GM12878 (cell line): ENCODE measurements around the gene HOXC12. TPM values are rescaled to one million over a fixed set of nuclear protein-coding genes. Genes with fewer than 3 reads are reported as not detected.

Experiments
- ATAC-seq: fragments of 200-7000 bp; cut with Tn5 transposase; 3 replicates; pipeline ENCODE4 v1.9.1; 2020; ENCODE audit warnings: mild to moderate bottlenecking, moderate library complexity
- BruUV-seq: library from RNA; stranded (reverse); fragments of 400-500 nt; replicated peaks from 2 replicates; lab custom pipeline; 2021; lab: Mats Ljungman, UMichigan
- CTCF ChIA-PET: fragments of 300-600 bp; sonication (Branson Sonifier 250); formaldehyde crosslinking; extraction: SDS; loops from one replicate; lab custom pipeline; 2021; ENCODE audit warnings: inconsistent platforms; lab: Yijun Ruan, JAX
- POLR2A ChIA-PET: fragments of 350-600 bp; formaldehyde crosslinking; extraction: SDS; loops from one replicate; lab custom pipeline; 2021; ENCODE audit warnings: inconsistent platforms; lab: Charles Lee
- RAD21 ChIA-PET: fragments of 300-600 bp; sonication (Branson Sonifier 250); formaldehyde crosslinking; loops from one replicate; lab custom pipeline; 2023; ENCODE audit warnings: antibody characterized with exemption; ENCODE audit not compliant: unreplicated experiment; lab: Charles Lee
- SMC1A ChIA-PET: fragments of 300-600 bp; sonication (Branson Sonifier 250); formaldehyde crosslinking; loops from one replicate; lab custom pipeline; 2023; ENCODE audit not compliant: unreplicated experiment, uncharacterized antibody; lab: Charles Lee
- DNase-seq: peaks from one replicate; pipeline ENCODE4 v3.0.0-alpha.2; 2011; ENCODE audit warnings: low read depth, low spot score
- FAIRE-seq: peaks from 3 replicates; lab custom pipeline; 2011; peaks lifted over from hg19 to GRCh38; lab: Jason Lieb, UNC
- H2AFZ ChIP-seq: 2 replicates; pipeline ENCODE4 v1.6.0; 2011; ENCODE audit warnings: low read depth, low read length, control low read depth; ENCODE audit not compliant: control insufficient read depth
- H3K27ac ChIP-seq: 2 replicates; pipeline ENCODE4 v1.5.1; 2011; ENCODE audit warnings: control low read depth; ENCODE audit not compliant: control insufficient read depth, insufficient read depth
- H3K27me3 ChIP-seq, 2 experiments: replicated peaks in 1 of 2; 2 replicates each; pipeline versions ENCODE4 v1.6.0 to v1.6.1; 2011; ENCODE audit warnings: low read length in 1 of 2; ENCODE audit not compliant: control insufficient read depth in 2 of 2, insufficient read depth in 2 of 2
- H3K36me3 ChIP-seq, 2 experiments: 2 replicates each; pipeline ENCODE4 v1.5.1; 2011; ENCODE audit warnings: low read length in 1 of 2; ENCODE audit not compliant: control insufficient read depth in 2 of 2, insufficient read depth in 2 of 2
- H3K4me1 ChIP-seq: 2 replicates; pipeline ENCODE4 v1.6.1; 2011; ENCODE audit warnings: mild to moderate bottlenecking, low read length, moderate library complexity, mixed read lengths; ENCODE audit not compliant: control insufficient read depth, insufficient read depth
- H3K4me2 ChIP-seq: 2 replicates; pipeline ENCODE4 v1.6.0; 2011; ENCODE audit warnings: control low read depth; ENCODE audit not compliant: control insufficient read depth, insufficient read depth
- H3K4me3 ChIP-seq: fragments of 200-600 bp; sonication (generic); 2 replicates; pipeline ENCODE4 v1.5.1; 2016
- H3K79me2 ChIP-seq: 2 replicates; pipeline ENCODE4 v1.6.0; 2011; ENCODE audit warnings: low read length; ENCODE audit not compliant: control insufficient read depth, insufficient read depth
- H3K9ac ChIP-seq: 2 replicates; pipeline ENCODE4 v1.8.0; 2011; ENCODE audit warnings: low read length, control low read depth, mixed read lengths; ENCODE audit not compliant: control insufficient read depth, insufficient read depth
- H3K9me3 ChIP-seq: replicated peaks from 3 replicates; pipeline ENCODE4 v1.5.1; 2011; ENCODE audit warnings: mild to moderate bottlenecking, low read length; ENCODE audit not compliant: control insufficient read depth, insufficient read depth
- H4K20me1 ChIP-seq: 2 replicates; pipeline ENCODE4 v1.6.0; 2011; ENCODE audit not compliant: control insufficient read depth, insufficient read depth
- HDAC2 ChIP-seq: fragments of 200-600 bp; sonication (generic); IDR thresholded peaks from 2 replicates; pipeline ENCODE4 v1.6.1; 2017
- JUND ChIP-seq: IDR thresholded peaks from 2 replicates; pipeline ENCODE4 v1.6.1; 2012; ENCODE audit warnings: low read depth, mild to moderate bottlenecking, low read length, improper control_type of control experiment, moderate library complexity
- SREBF2 ChIP-seq: IDR thresholded peaks from 2 replicates; pipeline ENCODE4 v1.6.1; 2012; ENCODE audit warnings: mild to moderate bottlenecking, low read length
- TARDBP ChIP-seq: IDR thresholded peaks from 2 replicates; pipeline ENCODE4 v1.6.1; 2016; ENCODE audit warnings: borderline replicate concordance
- TCF12 ChIP-seq: IDR thresholded peaks from 2 replicates; pipeline ENCODE4 v1.6.1; 2011; ENCODE audit warnings: low read depth, mild to moderate bottlenecking, low read length
- WRNIP1 ChIP-seq: IDR thresholded peaks from 2 replicates; pipeline ENCODE4 v1.6.1; 2011; ENCODE audit warnings: low read depth, low read length, improper control_type of control experiment, borderline replicate concordance
- ZNF274 ChIP-seq: IDR thresholded peaks from one replicate; pipeline ENCODE4 v1.8.0; 2011; ENCODE audit not compliant: insufficient read length, insufficient read depth
- ZNF384 ChIP-seq: IDR thresholded peaks from 2 replicates; pipeline ENCODE4 v1.6.1; 2012; ENCODE audit warnings: low read depth, mild to moderate bottlenecking, low read length, improper control_type of control experiment, borderline replicate concordance
- WGBS: methylation state at CpG from one replicate; pipeline ENCODE4 v1.1.6; 2016; ENCODE audit warnings: low lambda C conversion rate; ENCODE audit not compliant: insufficient replicate concordance, insufficient coverage; ENCODE audit errors: missing lambda C conversion rate; 5-methylcytosine and 5-hydroxymethylcytosine counted together
- in situ Hi-C: fragments of 300-500 bp; cut with MboI; formaldehyde crosslinking; loops from 9 replicates; pipeline ENCODE4 v1.14.3; 2018; ENCODE audit warnings: mixed read lengths
- intact Hi-C: fragments of 100-400 bp; cut with micrococcal nuclease; formaldehyde crosslinking; loops from one replicate; pipeline ENCODE4 v1.14.2; 2022; ENCODE audit not compliant: unreplicated experiment
- polyA plus RNA-seq, 11 experiments: library from polyadenylated mRNA; depleted of rRNA in 4 of 11; unstranded in 6 of 11; stranded (reverse) in 5 of 11; fragments of >200 nt; fragmentation: Nextera tagmentation in 4 of 11; fragmentation: Illumina TruSeq in 1 of 11; extraction: Ambion mirVana in 4 of 11; extraction: Trizol in 1 of 11; gene quantifications; 1 replicate in 1 of 11; 2 replicates in 10 of 11; pipeline versions ENCODE4 v1.2.1 to v1.2.3, GENCODE V29; 2011 to 2016; ENCODE audit warnings: inconsistent platforms in 2 of 11, missing spikeins in 2 of 11, low read depth in 1 of 11
- total RNA-seq, 4 experiments: library from RNA; depleted of rRNA in 3 of 4; stranded (reverse); fragments of >200 nt in 3 of 4; fragmentation: Illumina TruSeq in 1 of 4; extraction: Trizol in 1 of 4; gene quantifications; 2 replicates each; pipeline versions ENCODE4 v1.2.1 to v1.2.3, GENCODE V29; 2013 to 2021
- TF ChIP-seq, protein P1 (sequence below): fragments of 450-650 bp; IDR thresholded peaks from 2 replicates; pipeline ENCODE4 v1.6.1; 2017; ENCODE audit warnings: borderline replicate concordance
- TF ChIP-seq, protein P2 (sequence below): IDR thresholded peaks from 2 replicates; pipeline ENCODE4 v1.6.1; 2011; ENCODE audit warnings: low read depth, low read length, improper control_type of control experiment, borderline replicate concordance

The HOXC12 gene
- total and polyA plus RNA-seq, 10 of the 15 experiments (the other 5 are each of a cell fraction or from before 2014, with no cell fraction given) = not detected

DNA sequence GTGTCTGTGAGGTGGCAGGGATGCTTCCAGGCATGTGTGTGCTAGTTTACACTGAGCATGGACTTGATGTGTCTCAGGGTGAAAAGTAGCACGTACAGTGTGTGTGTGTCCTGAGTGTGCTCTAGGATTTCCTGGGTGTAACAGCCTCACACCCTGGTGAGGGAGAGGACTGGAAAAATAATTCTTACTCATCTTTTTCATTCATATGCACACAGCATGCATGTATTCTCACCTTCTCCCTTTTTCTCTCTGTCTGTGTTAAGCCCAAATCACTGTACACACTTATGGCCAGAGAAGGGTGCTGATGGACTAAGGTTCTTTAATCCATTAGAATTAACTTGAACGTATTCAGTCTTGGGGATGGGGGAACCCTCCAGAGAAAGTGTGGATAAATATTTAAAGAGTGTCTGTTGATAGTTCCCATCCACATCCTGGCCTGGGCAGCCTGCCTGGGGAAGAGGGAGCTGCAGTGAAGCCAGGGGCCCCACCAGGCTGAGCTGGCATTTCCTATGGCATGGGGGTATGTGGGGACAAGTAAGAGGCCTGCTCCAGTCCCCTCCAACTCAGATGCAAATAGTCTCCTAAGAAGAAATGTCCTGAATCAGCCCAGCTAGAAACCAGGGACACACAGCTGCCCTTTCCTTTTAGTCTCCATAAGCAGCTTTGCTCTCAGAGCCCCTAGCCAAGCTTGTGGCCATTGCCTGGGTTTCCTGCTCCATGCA is 53.0 kb downstream of the HOXC12 start:
- RAD21 ChIA-PET = interaction anchor here (1.1 to 4.5 kb wide), 10 partner anchors 10 to 199 kb away, joined by 3 to 38 read pairs (median 5); partner anchors contain the start of genes HOXC10, HOXC5 and HOXC6
- H3K9me3 ChIP-seq = no peaks in the 10 kb centered on the region
- H3K79me2 ChIP-seq = no peaks in the 10 kb centered on the region
- intact Hi-C loops (loop anchor here (10.0 kb wide), 1 partner anchor 367 kb away; no protein-coding TSS in a partner anchor), in situ Hi-C loops (no loop called here)
- no peak overlapping the region for H3K4me3 ChIP-seq
- POLR2A ChIA-PET = no interaction called here
- H3K36me3 ChIP-seq = no peaks in the 10 kb centered on the region
- 42% methylated on average over 2 of the region's 2 CpGs for WGBS
- H3K9ac ChIP-seq = no peak overlapping the region
- no peak overlapping the region for H3K4me2 ChIP-seq
- H3K4me1 ChIP-seq = peaks cover 6% of the 10 kb centered on the region
- peaks cover 32% of the 10 kb centered on the region in 2 experiments for H3K27me3 ChIP-seq
- CTCF ChIA-PET = interaction anchor here (1.1 to 6.1 kb wide), 11 partner anchors 9 to 208 kb away, joined by 3 to 105 read pairs (median 19); partner anchors contain the start of genes HOXC5, HOXC6 and SMUG1
- no peak overlapping the region for H2AFZ ChIP-seq
- ATAC-seq (no peak), FAIRE-seq (no peak), DNase-seq (no peak)
- H3K27ac ChIP-seq = no peak overlapping the region
- TF ChIP-seq SREBF2 = no peak
- no peak for TF ChIP-seq ZNF384
- TF ChIP-seq HDAC2 = no peak
- TF ChIP-seq TCF12 = no peak
- TF ChIP-seq WRNIP1 = no peak
- no peak for TF ChIP-seq TARDBP
- TF ChIP-seq, protein P1, sequence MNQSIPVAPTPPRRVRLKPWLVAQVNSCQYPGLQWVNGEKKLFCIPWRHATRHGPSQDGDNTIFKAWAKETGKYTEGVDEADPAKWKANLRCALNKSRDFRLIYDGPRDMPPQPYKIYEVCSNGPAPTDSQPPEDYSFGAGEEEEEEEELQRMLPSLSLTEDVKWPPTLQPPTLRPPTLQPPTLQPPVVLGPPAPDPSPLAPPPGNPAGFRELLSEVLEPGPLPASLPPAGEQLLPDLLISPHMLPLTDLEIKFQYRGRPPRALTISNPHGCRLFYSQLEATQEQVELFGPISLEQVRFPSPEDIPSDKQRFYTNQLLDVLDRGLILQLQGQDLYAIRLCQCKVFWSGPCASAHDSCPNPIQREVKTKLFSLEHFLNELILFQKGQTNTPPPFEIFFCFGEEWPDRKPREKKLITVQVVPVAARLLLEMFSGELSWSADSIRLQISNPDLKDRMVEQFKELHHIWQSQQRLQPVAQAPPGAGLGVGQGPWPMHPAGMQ = no peak
- no peak for TF ChIP-seq JUND
- TF ChIP-seq, protein P2, sequence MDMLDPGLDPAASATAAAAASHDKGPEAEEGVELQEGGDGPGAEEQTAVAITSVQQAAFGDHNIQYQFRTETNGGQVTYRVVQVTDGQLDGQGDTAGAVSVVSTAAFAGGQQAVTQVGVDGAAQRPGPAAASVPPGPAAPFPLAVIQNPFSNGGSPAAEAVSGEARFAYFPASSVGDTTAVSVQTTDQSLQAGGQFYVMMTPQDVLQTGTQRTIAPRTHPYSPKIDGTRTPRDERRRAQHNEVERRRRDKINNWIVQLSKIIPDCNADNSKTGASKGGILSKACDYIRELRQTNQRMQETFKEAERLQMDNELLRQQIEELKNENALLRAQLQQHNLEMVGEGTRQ = no peak
- TF ChIP-seq ZNF274 = no peak
- BruUV-seq = no TSS peak
- SMC1A ChIA-PET = interaction anchor here (0.8 to 3.4 kb wide), 10 partner anchors 8 to 194 kb away, joined by 3 to 37 read pairs (median 6); partner anchors contain the start of genes HOXC4, HOXC5, HOXC9 and SMUG1
- H4K20me1 ChIP-seq = no peaks in the 10 kb centered on the region
